GM18520 (cell line): ENCODE measurements around the gene IRF8.

Experiments used
- ATAC-seq: cut with Tn5 transposase; IDR thresholded peaks from one replicate; pipeline ENCODE4 v1.9.1; 2021; ENCODE audit not compliant: unreplicated experiment

The IRF8 gene

DNA sequence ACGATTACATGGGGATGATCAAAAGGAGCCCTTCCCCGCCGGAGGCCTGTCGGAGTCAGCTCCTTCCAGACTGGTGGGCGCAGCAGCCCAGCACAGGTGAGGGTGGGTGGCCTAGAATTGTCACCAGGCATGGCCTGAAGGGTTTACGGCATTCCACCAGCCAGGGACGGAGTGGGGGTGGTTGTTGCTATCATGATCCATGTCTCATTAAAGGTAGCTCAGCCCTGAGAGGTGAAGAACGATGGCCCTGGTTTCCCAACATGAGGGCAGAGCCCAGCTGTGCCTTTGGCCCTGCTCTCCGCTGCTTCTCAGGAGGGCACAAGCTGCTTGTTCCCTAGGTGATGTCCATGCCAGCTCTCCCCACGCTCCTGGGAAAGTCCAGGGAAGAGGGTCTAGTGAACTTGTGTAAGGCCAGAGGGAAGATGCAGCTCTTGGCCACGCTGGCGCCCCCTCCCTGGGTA is 14.2 kb downstream of the IRF8 start:
- no peak for ATAC-seq

- no peak for ATAC-seq
Measured at GRCh38 chr16:85913688-85914422, 14.9 kb downstream of the IRF8 start.

DNA sequence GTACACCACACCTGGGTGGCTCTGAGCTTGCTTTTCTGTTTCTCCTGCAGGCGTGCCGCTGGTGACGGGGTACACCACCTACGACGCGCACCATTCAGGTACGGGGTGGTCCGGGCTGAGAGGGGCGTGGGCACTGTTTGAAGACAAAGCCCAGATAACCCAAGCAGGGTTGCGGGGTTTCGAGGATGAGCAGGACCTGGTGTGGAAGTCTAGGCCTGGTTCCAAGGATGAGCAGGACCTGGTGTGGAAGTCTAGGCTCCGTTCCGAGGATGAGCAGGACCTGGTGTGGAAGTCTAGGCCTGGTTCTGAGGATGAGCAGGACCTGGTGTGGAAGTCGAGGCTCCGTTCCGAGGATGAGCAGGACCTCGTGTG is 15.4 kb downstream of the IRF8 start:
- no peak for ATAC-seq

GRCh38 chr16:85915125-85915845 is 16.3 kb downstream of the IRF8 start:
- no peak for ATAC-seq

DNA sequence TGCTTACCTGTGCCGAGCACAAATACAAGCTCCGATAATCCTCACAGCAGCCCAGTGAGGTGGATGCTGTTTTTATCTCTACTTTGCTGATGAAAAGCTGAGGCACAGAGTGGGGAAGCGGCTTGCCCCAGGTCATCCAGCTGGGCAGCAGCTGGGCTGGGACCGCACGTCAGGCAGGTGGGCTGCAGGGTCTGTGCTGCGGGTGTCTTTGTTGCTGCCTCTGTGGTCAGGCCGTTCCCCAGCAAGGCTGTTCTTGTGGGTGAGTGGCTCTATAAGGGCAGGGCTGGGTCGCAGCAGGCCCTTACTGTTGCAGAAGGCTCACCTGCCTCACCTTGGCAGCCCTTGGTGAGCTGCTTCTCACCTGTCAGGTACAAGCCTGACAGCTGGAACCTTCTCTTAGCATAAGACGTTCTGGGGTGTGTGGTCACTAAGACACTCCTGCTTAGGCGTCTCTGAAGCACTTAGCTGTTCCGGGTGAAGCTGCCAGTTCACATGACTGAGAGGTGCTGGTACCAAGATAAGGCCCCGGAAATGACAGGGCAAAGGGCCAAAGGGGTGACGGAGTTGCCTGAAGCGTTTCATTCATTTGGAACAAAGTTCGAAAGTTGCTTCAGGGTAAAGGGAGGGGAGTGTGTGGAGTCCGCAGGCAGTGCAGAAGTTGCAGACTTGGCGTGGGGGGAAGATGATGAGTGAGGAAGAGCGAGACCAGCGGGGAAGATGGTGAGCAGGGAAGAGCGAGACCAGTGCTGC is 17.4 kb downstream of the IRF8 start:
- ATAC-seq: no peak

- ATAC-seq: no peak
Measured at GRCh38 chr16:85917012-85917411, 18.1 kb downstream of the IRF8 start.

- no peak for ATAC-seq
Measured at GRCh38 chr16:85917959-85918358, 19.0 kb downstream of the IRF8 start.

DNA sequence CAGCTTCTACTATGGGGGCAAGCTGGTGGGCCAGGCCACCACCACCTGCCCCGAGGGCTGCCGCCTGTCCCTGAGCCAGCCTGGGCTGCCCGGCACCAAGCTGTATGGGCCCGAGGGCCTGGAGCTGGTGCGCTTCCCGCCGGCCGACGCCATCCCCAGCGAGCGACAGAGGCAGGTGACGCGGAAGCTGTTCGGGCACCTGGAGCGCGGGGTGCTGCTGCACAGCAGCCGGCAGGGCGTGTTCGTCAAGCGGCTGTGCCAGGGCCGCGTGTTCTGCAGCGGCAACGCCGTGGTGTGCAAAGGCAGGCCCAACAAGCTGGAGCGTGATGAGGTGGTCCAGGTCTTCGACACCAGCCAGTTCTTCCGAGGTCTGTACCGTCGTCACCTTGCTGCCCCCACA is 19.5 kb downstream of the IRF8 start:
- no peak for ATAC-seq

GRCh38 chr16:85919271-85920267 is 20.6 kb downstream of the IRF8 start:
- ATAC-seq: no peak

DNA sequence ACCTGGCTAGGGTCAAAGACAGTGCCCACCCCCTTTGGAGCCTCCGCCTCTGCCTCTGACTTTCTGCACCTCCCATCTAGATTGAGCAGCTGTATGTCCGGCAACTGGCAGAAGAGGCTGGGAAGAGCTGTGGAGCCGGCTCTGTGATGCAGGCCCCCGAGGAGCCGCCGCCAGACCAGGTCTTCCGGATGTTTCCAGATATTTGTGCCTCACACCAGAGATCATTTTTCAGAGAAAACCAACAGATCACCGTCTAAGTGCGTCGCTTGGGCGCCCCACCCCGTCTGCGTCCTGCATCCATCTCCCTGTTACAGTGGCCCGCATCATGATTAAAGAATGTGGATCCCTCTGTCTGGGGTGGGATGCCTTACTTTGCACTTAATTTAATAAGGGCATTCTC is 22.1 kb downstream of the IRF8 start:
- ATAC-seq: no peak

GRCh38 chr16:85923153-85924021 is 24.4 kb downstream of the IRF8 start:
- ATAC-seq: no peak

GRCh38 chr16:85924675-85925074 is 25.7 kb downstream of the IRF8 start:
- ATAC-seq: no peak

DNA sequence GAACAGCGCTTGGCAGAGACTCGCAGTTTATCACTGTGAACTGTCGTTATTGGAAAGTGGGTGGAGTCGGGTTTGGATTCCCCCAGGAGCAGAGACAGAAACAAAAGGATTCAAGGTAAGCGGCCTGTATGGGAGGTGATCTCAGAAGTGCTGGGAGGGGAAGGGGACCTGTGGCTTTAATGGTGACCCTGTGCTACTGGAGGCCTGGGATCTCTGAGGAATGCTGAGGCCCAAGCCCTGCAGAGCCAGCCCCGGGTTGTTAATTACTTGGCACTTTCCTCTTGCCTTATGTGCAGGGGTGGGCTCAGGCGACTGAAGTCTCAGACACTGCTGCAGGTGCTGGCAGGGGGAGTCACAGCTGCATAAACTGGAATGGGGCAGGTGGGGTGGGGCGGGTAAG is 27.4 kb downstream of the IRF8 start:
- ATAC-seq: no peak

GRCh38 chr16:85927371-85927770 is 28.4 kb downstream of the IRF8 start:
- ATAC-seq: no peak

- no peak for ATAC-seq
Measured at GRCh38 chr16:85927959-85928358, 29.0 kb downstream of the IRF8 start.

DNA sequence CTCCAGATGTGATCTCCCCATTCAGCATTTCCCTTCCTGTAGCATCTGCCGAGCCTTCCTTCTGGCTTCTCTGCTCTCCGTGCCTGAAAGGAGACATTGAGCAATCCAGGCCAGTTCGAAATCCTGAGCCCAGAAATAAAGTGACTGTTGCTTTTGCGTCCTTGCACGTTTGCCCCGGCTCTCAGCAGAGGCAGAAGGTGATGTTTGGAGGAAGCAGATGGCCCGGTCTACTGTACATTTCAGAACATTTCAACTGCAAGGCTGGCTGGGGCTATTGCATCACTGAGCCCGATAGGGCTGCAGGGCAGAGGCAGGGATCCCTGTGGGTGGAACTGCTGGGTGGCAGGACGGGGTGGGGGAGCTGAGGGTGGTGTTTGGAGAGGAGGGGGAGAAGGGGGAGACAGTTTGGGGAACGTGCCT is 29.4 kb downstream of the IRF8 start:
- no peak for ATAC-seq

DNA sequence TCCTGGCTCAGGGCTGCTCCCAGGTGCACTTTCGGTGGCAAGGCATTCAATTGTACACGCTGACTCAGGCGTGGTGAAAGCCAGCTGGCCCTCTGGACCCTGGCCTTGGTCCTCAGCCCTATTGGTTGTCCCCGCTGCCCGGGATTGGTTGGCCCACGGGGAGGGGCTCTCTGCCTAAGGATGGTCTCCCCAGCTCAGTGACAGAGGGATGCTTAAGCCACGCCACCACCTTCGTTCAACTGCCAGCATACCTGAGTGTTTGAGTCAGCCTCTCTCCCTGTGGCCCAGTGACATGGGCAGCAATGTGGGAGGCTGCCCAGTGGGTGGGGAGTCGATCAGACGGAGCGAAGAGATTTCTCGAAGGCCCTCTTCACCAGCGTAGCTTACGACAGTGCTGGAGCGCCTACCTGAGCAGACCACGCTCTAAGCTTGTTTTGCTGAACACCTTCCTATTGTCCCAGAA is 30.3 kb downstream of the IRF8 start:
- ATAC-seq: no peak

- no peak for ATAC-seq
Measured at GRCh38 chr16:85930301-85930700, 31.3 kb downstream of the IRF8 start.

DNA sequence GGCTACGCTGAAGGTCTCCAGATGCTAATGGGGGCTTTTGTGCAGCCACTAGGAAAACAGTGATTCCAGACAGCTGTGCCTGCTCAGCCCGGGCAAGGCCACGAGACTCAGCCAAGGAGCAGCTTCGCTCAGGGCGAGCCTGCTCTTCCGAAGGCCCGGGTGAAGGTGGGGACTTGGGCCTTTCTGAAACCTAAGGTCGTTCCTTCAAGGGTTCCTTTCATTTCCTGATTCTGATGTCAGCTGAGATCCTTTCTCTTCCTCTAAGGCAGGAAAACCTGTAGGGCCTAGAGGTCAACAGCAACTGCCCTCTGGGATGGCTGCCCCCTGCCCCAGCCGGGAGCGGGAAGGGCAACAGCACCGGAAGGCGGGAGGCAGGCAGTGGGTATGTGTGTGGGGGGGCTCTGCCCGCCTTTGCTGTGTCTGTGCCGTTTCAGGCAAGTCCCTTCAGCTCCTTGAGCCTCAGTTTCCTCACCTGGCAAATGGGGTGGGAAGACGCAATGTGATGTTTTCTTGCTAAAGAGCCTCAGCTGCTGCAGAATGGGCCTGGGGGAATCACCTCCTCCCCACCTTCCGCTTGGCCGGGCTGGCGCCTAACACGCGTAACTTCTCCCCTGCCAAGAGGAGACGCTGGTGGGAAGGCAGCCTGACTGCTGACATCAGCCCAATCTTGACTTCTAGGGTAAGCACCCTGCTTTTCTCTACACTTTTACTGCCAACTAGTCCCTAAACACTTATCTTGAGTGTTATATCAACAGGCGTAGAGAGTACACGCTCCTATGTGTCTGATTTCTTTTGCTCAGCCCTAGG is 32.8 kb downstream of the IRF8 start:
- no peak for ATAC-seq
